ENCODE data around the gene SKAP2. TPM values are rescaled to one million over a fixed set of nuclear protein-coding genes. Genes with fewer than 3 reads are reported as not detected.

Gene SKAP2
- total RNA-seq, 1 donor = 10.4 TPM

DNA sequence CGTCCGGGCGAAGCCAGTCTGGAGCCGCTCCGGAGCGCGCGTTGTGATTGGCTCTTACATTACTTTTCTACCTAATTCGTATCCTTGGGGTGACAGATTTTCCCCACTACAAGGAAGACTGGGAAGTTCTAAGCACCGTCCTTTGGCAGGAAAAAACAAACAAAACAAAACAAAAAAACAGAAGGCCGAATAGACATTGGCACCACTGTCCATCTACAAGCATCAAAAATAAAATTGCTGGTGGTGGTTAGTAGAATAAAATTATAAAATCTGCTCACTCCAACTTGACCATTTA lies 651 bp upstream of the SKAP2 start:
- H3K4me3 ChIP-seq (ENCODE audit: low read depth, low read length) = peak overlapping the region; percentile 92
- TF ChIP-seq, protein P1, sequence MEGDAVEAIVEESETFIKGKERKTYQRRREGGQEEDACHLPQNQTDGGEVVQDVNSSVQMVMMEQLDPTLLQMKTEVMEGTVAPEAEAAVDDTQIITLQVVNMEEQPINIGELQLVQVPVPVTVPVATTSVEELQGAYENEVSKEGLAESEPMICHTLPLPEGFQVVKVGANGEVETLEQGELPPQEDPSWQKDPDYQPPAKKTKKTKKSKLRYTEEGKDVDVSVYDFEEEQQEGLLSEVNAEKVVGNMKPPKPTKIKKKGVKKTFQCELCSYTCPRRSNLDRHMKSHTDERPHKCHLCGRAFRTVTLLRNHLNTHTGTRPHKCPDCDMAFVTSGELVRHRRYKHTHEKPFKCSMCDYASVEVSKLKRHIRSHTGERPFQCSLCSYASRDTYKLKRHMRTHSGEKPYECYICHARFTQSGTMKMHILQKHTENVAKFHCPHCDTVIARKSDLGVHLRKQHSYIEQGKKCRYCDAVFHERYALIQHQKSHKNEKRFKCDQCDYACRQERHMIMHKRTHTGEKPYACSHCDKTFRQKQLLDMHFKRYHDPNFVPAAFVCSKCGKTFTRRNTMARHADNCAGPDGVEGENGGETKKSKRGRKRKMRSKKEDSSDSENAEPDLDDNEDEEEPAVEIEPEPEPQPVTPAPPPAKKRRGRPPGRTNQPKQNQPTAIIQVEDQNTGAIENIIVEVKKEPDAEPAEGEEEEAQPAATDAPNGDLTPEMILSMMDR (IDR thresholded peaks at IDR 0.05; ENCODE audit: insufficient read depth, low read depth, low read length) = no peak
- DNase-seq (ENCODE audit: low read depth) = no peak

DNA sequence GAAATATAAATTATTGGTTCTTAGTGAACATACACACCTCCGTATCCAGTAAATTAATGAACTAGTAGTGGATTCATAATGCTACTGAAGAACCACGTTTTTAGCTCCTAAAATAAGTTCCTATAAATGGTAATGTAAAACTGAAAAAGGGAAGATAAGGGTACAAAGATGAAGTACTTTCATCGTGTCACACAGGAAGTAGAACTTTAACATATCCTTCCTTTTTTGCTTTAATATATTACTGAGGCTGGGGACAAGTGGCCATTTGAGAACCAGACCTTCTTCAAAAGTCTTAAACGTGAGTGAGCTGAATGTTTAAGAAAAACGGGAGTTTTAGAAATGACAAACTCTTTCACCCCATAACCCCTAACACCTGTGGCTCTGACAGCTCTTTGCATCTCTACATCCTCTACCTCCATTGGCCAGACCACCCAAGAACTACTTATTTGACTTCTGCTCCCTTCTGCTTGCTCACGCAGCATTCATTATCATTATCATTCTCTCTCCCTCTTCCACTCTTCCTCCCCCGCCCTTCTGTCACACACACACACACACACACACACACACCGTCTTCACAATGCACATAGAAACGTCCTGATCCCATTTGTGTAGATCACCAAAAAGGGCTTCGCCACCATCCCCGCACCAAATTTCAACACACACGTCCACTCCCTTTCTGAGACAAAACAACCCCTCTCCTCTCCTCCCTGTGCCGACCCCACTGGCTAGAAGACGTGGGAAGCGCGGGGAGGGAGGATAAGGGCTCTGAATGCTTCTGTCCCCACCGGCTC lies 677 bp downstream of the SKAP2 start:
- TF ChIP-seq, protein P1 (IDR thresholded peaks at IDR 0.05; ENCODE audit: insufficient read depth, low read depth, low read length) = no peak
- DNase-seq (ENCODE audit: low read depth) = peak; percentile 34
- H3K4me3 ChIP-seq (ENCODE audit: low read depth, low read length) = peak overlapping the region; percentile 92

DNA sequence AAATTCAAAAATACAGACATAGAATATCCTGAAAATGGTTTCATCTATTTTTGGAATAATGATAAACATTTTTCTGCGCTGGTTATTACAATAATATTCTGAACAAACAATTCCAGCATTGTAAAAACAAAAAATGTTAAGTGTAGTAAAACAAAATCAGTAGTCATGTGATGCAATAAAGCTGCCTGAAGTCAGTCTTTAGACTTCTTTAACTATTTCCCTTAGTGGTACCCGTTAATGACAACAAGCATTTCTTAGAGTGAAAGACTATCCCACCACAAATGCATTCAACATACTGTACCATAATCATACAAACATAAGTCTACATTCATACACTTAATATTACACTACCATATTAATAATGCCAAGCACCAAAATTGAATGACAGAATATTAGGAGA lies 1.6 kb downstream of the SKAP2 start:
- DNase-seq (ENCODE audit: low read depth) = no peak
- TF ChIP-seq, protein P1 (IDR thresholded peaks at IDR 0.05; ENCODE audit: insufficient read depth, low read depth, low read length) = no peak
- H3K4me3 ChIP-seq (ENCODE audit: low read depth, low read length) = no peak overlapping the region

DNA sequence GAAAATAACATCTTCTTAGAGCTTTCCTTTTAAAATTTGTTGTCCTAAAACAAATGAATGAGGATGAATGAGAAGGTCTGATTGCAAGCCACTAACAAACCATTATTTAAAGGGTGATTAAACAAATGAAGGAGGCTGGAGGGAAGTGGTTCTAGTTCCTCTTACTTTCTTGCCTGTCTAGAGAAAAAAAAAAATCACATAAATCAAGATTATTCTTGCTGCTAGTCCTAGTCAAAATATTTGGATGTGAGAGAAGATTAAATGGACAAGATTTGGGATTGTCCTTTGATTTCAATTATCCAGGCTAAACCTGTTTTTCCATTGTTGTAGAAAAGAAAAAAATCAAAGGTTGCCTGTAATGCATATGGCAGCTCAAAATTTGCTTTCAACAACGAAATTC lies 3.3 kb downstream of the SKAP2 start:
- DNase-seq (ENCODE audit: low read depth) = no peak
- no peak overlapping the region for H3K4me3 ChIP-seq (ENCODE audit: low read depth, low read length)
- TF ChIP-seq, protein P1 (IDR thresholded peaks at IDR 0.05; ENCODE audit: insufficient read depth, low read depth, low read length) = no peak

DNA sequence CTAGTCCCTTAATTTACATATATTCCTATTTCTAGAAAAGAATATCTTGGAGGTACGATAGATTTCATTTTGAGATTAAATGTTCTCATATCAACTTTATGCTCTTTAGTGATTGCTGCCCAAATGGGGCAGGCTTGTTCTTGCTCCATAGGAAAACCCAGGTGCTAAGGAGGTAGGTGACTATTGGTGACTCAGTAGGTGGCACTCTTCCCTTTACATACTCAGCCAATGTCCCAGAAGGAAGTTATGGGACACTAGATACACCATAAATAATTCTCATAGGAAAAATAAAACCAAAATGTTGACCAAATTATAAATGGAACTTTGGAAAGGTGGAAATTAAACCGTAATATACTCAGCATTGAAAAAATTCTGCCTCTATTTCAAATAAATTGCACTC lies 4.0 kb downstream of the SKAP2 start:
- peak; percentile 14 for DNase-seq (ENCODE audit: low read depth)
- no peak overlapping the region for H3K4me3 ChIP-seq (ENCODE audit: low read depth, low read length)
- TF ChIP-seq, protein P1 (IDR thresholded peaks at IDR 0.05; ENCODE audit: insufficient read depth, low read depth, low read length) = no peak

DNA sequence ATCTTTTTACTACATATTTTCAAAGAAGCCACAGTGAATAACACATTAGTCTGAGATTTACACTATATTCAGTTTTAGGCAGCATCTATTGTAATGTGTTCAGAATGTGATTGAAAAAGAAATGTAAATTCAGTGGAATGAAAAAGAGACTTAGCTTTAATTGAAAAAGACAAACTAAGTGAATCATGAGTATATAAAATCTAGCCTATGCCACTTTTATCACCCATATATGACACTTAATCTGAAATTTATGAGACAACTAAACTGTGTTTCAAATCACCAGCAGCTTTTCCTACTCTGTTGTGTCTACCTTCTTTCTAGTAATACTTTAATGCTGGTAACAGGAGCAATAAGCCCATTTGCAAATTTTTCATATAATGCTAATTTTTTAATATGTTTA lies 4.7 kb downstream of the SKAP2 start:
- H3K4me3 ChIP-seq (ENCODE audit: low read depth, low read length) = no peak overlapping the region
- TF ChIP-seq, protein P1 (IDR thresholded peaks at IDR 0.05; ENCODE audit: insufficient read depth, low read depth, low read length) = no peak
- no peak for DNase-seq (ENCODE audit: low read depth)

DNA sequence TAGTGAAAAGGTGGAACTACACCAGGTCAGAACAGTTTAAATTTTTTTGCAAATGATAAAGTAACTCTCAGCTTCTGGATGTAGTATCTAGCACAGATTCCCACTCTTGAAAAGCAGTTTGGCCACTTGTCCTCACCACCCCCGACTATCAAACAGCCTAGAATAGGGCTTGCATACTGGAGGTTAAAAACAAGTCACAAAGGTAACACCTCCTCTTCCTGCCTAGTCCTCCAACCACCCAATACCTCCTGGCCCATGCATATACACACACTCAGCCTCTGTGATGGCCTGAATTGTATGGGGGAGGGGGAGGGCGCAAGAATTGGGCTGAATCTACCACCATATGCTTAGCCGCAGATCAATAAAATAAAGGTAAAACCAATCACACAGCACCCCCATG lies 5.7 kb downstream of the SKAP2 start:
- DNase-seq (ENCODE audit: low read depth) = no peak
- no peak overlapping the region for H3K4me3 ChIP-seq (ENCODE audit: low read depth, low read length)
- TF ChIP-seq, protein P1 (IDR thresholded peaks at IDR 0.05; ENCODE audit: insufficient read depth, low read depth, low read length) = no peak
